Superior temporal gyrus (tissue), 1 donor: ENCODE data around the gene DEF6.
A peak's percentile ranks its signal among the peaks of the same experiment; 100 is the strongest.

Source experiments
- DNase-seq: peaks from one replicate; pipeline ENCODE4 v3.0.0-alpha.2; 2016; ENCODE audit errors: extremely low spot score

Gene DEF6

GRCh38 chr6:35297601-35298481 lies at the start of gene DEF6:
DEF6 (plus strand) TSS chr6:35297818; CDS start chr6:35297857, 39 bp downstream.
- no peak for DNase-seq

- no peak for DNase-seq
Observed at GRCh38 chr6:35248300-35248699, 49.3 kb upstream of the DEF6 start.

GRCh38 chr6:35248965-35249364 lies 48.7 kb upstream of the DEF6 start:
- no peak for DNase-seq

- no peak for DNase-seq
Observed at GRCh38 chr6:35251949-35252348, 45.7 kb upstream of the DEF6 start.

GRCh38 chr6:35253249-35253648 lies 44.4 kb upstream of the DEF6 start:
- DNase-seq, result no peak

GRCh38 chr6:35258336-35258735 lies 39.3 kb upstream of the DEF6 start:
- DNase-seq, result no peak

GRCh38 chr6:35258858-35259193 lies 38.8 kb upstream of the DEF6 start:
- no peak for DNase-seq

GRCh38 chr6:35259194-35259947 lies 38.2 kb upstream of the DEF6 start, which contains the start of gene ZNF76:
ZNF76 (plus strand) TSS chr6:35259735; CDS start chr6:35281152, 21,417 bp downstream.
- DNase-seq, result peak; percentile 97

- no peak for DNase-seq
Observed at GRCh38 chr6:35259948-35260590, 37.5 kb upstream of the DEF6 start.

GRCh38 chr6:35260591-35261570 lies 36.7 kb upstream of the DEF6 start:
- peak; percentile 32 for DNase-seq

GRCh38 chr6:35262596-35262995 lies 35.0 kb upstream of the DEF6 start:
- no peak for DNase-seq

- DNase-seq, result no peak
Observed at GRCh38 chr6:35264550-35265274, 32.9 kb upstream of the DEF6 start.

- no peak for DNase-seq
Observed at GRCh38 chr6:35265523-35265922, 32.1 kb upstream of the DEF6 start.

- no peak for DNase-seq
Observed at GRCh38 chr6:35267446-35267845, 30.2 kb upstream of the DEF6 start.

- no peak for DNase-seq
Observed at GRCh38 chr6:35267897-35268296, 29.7 kb upstream of the DEF6 start.

GRCh38 chr6:35272005-35272404 lies 25.6 kb upstream of the DEF6 start:
- no peak for DNase-seq

GRCh38 chr6:35273822-35274559 lies 23.6 kb upstream of the DEF6 start:
- DNase-seq, result no peak

GRCh38 chr6:35275744-35276260 lies 21.8 kb upstream of the DEF6 start:
- no peak for DNase-seq

GRCh38 chr6:35278708-35279107 lies 18.9 kb upstream of the DEF6 start:
- no peak for DNase-seq

- no peak for DNase-seq
Observed at GRCh38 chr6:35280903-35281302, 16.7 kb upstream of the DEF6 start.
